GM23338 (cell line): ENCODE data around the gene HHAT. TPM values are rescaled to one million over a fixed set of nuclear protein-coding genes. Genes with fewer than 3 reads are reported as not detected.

ENCODE experiments used
- ATAC-seq: fragments of 200-7000 bp; cut with Tn5 transposase; 3 replicates; pipeline ENCODE4 v1.9.1; 2020
- DNase-seq: peaks from one replicate; pipeline ENCODE4 v3.0.0-alpha.2; 2015; ENCODE audit warnings: low spot score
- H2AFZ ChIP-seq: fragments of 200-600 bp; sonication (generic); 2 replicates; pipeline ENCODE4 v1.8.0; 2016; ENCODE audit warnings: antibody characterized with exemption, mild to moderate bottlenecking, moderate library complexity
- H3F3A ChIP-seq: fragments of 200-600 bp; sonication (generic); replicated peaks from 2 replicates; pipeline ENCODE4 v1.8.0; 2017; ENCODE audit warnings: antibody characterized with exemption, mixed run types, low read depth
- H3K27ac ChIP-seq: fragments of 200-600 bp; sonication (generic); 2 replicates; pipeline ENCODE4 v1.6.1; 2016; ENCODE audit warnings: low read depth
- H3K27me3 ChIP-seq: fragments of 200-600 bp; sonication (generic); 2 replicates; pipeline ENCODE4 v1.8.0; 2016; ENCODE audit warnings: mild to moderate bottlenecking, mixed run types, moderate library complexity; ENCODE audit not compliant: insufficient read depth
- H3K36me3 ChIP-seq: fragments of 200-600 bp; sonication (generic); 2 replicates; pipeline ENCODE4 v1.8.0; 2016; ENCODE audit warnings: mild to moderate bottlenecking; ENCODE audit not compliant: insufficient read depth
- H3K4me1 ChIP-seq: fragments of 200-600 bp; sonication (generic); 2 replicates; pipeline ENCODE4 v1.8.0; 2016; ENCODE audit warnings: mild to moderate bottlenecking, moderate library complexity; ENCODE audit not compliant: insufficient read depth
- H3K4me2 ChIP-seq: fragments of 200-600 bp; sonication (generic); 2 replicates; pipeline ENCODE4 v1.7.1; 2017; ENCODE audit warnings: mixed run types
- H3K4me3 ChIP-seq: fragments of 200-600 bp; sonication (generic); 2 replicates; pipeline ENCODE4 v1.6.1; 2016; ENCODE audit warnings: mixed run types
- H3K79me2 ChIP-seq: fragments of 200-600 bp; sonication (generic); replicated peaks from 2 replicates; pipeline ENCODE4 v1.8.0; 2017; ENCODE audit warnings: mild to moderate bottlenecking; ENCODE audit not compliant: insufficient read depth
- H3K9me2 ChIP-seq: fragments of 200-600 bp; sonication (generic); 2 replicates; pipeline ENCODE4 v1.8.0; 2017; ENCODE audit not compliant: insufficient read depth
- H4K20me1 ChIP-seq: fragments of 200-600 bp; sonication (generic); replicated peaks from 2 replicates; pipeline ENCODE4 v1.8.0; 2017; ENCODE audit warnings: mild to moderate bottlenecking; ENCODE audit not compliant: insufficient read depth
- H3K27ac Mint-ChIP-seq: 2 replicates; pipeline ENCODE4 v1.8.0; 2020; ENCODE audit warnings: inconsistent platforms, mild to moderate bottlenecking, moderate library complexity, mixed read lengths
- H3K27me3 Mint-ChIP-seq: 3 replicates; pipeline ENCODE4 v1.8.0; 2022; ENCODE audit warnings: low read depth, mild to moderate bottlenecking, moderate library complexity, mixed read lengths, inconsistent platforms; ENCODE audit not compliant: insufficient read depth, poor library complexity
- H3K36me3 Mint-ChIP-seq: 3 replicates; pipeline ENCODE4 v1.8.0; 2021; ENCODE audit warnings: low read depth, mild to moderate bottlenecking, inconsistent platforms, moderate library complexity, mixed read lengths
- H3K4me1 Mint-ChIP-seq: 3 replicates; pipeline ENCODE4 v1.8.0; 2020; ENCODE audit warnings: mild to moderate bottlenecking, inconsistent platforms, mixed read lengths
- H3K4me3 Mint-ChIP-seq: 3 replicates; pipeline ENCODE4 v1.8.0; 2021; ENCODE audit warnings: moderate library complexity, mild to moderate bottlenecking, inconsistent platforms, mixed read lengths
- H3K9me3 Mint-ChIP-seq: 3 replicates; pipeline ENCODE4 v1.8.0; 2020; ENCODE audit warnings: moderate library complexity, mild to moderate bottlenecking, inconsistent platforms, mixed read lengths
- CREB1 ChIP-seq: fragments of 250-450 bp; sonication (Bioruptor Pico); IDR thresholded peaks from 2 replicates; pipeline ENCODE4 v1.5.0; 2020; ENCODE audit warnings: low read depth, mild to moderate bottlenecking, moderate library complexity
- EZH2 ChIP-seq: fragments of 200-600 bp; sonication (generic); IDR thresholded peaks from one replicate; pipeline ENCODE4 v1.8.0; 2017; ENCODE audit warnings: antibody characterized with exemption, mild to moderate bottlenecking, low read depth; ENCODE audit not compliant: unreplicated experiment
- EZH2phosphoT487 ChIP-seq: fragments of 200-600 bp; sonication (generic); IDR thresholded peaks from one replicate; pipeline ENCODE4 v1.8.1; 2018; ENCODE audit warnings: antibody characterized with exemption; ENCODE audit not compliant: unreplicated experiment
- JUNB ChIP-seq: IDR thresholded peaks from one replicate; pipeline ENCODE4 v1.6.1; 2016; ENCODE audit warnings: antibody characterized with exemption; ENCODE audit not compliant: unreplicated experiment
- NANOG ChIP-seq: IDR thresholded peaks from 2 replicates; pipeline ENCODE4 v1.6.1; 2016; ENCODE audit warnings: antibody characterized with exemption, borderline replicate concordance
- POLR2AphosphoS5 ChIP-seq: IDR thresholded peaks from 2 replicates; pipeline ENCODE4 v1.6.1; 2016; ENCODE audit warnings: antibody characterized with exemption, low read depth
- REST ChIP-seq: IDR thresholded peaks from one replicate; pipeline ENCODE4 v1.6.1; 2018; ENCODE audit warnings: antibody characterized with exemption; ENCODE audit not compliant: unreplicated experiment
- STAT1 ChIP-seq: IDR thresholded peaks from one replicate; pipeline ENCODE4 v1.6.1; 2016; ENCODE audit warnings: antibody characterized with exemption; ENCODE audit not compliant: unreplicated experiment
- ZNF114 ChIP-seq: fragments of 250-450 bp; sonication (Bioruptor Pico); IDR thresholded peaks from 2 replicates; pipeline ENCODE4 v1.5.0; 2020; ENCODE audit warnings: mild to moderate bottlenecking, moderate library complexity
- ZNF331 ChIP-seq: fragments of 250-450 bp; sonication (Bioruptor Pico); IDR thresholded peaks from 2 replicates; pipeline ENCODE4 v1.5.0; 2020; ENCODE audit warnings: low read depth, mild to moderate bottlenecking, moderate library complexity
- polyA plus RNA-seq: library from polyadenylated mRNA; unstranded; fragments of >200 nt; fragmentation: Nextera tagmentation; extraction: Ambion mirVana; gene quantifications from 2 replicates; pipeline ENCODE4 v1.2.1, GENCODE V29; 2016
- total RNA-seq: library from RNA; depleted of rRNA; stranded (reverse); fragments of >200 nt; shearing (Covaris generic); gene quantifications from 2 replicates; pipeline ENCODE4 v1.2.3, GENCODE V29; 2014
- TF ChIP-seq, protein P1 (sequence below), 2 experiments: fragments of 200-600 bp in 1 of 2; sonication (generic) in 1 of 2; conservative IDR thresholded peaks; 2 replicates each; pipeline versions ENCODE4 v1.5.1 to v1.6.1; 2016 to 2017; ENCODE audit warnings: antibody characterized with exemption in 2 of 2, low read depth in 2 of 2, mild to moderate bottlenecking in 2 of 2, moderate library complexity in 1 of 2
- TF ChIP-seq, protein P2 (sequence below): IDR thresholded peaks from 2 replicates; pipeline ENCODE4 v1.6.1; 2016; ENCODE audit warnings: antibody characterized with exemption

HHAT gene
- total and polyA plus RNA-seq, 2 experiments from 2014 or later: 0.11 to 0.66 TPM

DNA sequence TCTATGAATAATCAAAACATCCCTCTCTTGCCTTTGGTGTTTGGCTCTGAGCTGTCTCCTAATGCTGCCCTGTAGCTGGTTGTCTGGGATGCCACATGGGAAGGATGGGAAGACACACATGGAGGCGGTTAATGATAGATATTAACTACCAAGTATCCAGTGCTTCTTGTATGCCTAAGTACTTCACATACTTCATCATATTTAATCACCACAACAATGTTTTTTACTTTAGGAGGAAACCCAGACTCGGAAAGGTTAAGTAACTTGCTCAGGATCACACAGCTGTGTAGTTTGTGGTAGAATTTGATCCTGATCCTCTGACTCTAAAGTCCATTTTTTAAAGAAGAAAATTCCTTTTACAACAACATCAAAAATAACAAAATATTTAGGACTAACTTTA, 88.0 kb downstream of the HHAT start:
- Histone ChIP-seq H4K20me1 (no peaks in the 10 kb centered on the region), H3K36me3 (no peaks in the 10 kb centered on the region), H3K27ac (no peak overlapping the region), H3K9me2 (no peaks in the 10 kb centered on the region), H3K27me3 (no peaks in the 10 kb centered on the region), H3K79me2 (no peaks in the 10 kb centered on the region), H3F3A (no peaks in the 10 kb centered on the region), H2AFZ (no peak overlapping the region), H3K4me1 (peaks cover 14% of the 10 kb centered on the region), H3K4me2 (no peak overlapping the region), H3K4me3 (no peak overlapping the region)
- ATAC-seq (no peak), DNase-seq (no peak)
- Mint-ChIP-seq H3K9me3 (peaks cover 9% of the 10 kb centered on the region; the same call in 2 of the 3 replicates), H3K27ac (no peak overlapping the region), H3K36me3 (no peaks in the 10 kb centered on the region), H3K4me1 (peaks cover 17% of the 10 kb centered on the region), H3K4me3 (no peak overlapping the region), H3K27me3 (no peaks in the 10 kb centered on the region)
- TF ChIP-seq EZH2: no peak

- Mint-ChIP-seq H3K9me3 (peaks cover 9% of the 10 kb centered on the region; the same call in 2 of the 3 replicates), H3K4me3 (no peak overlapping the region), H3K36me3 (no peaks in the 10 kb centered on the region), H3K4me1 (peaks cover 17% of the 10 kb centered on the region), H3K27me3 (no peaks in the 10 kb centered on the region), H3K27ac (no peak overlapping the region)
- Histone ChIP-seq H3K27me3 (no peaks in the 10 kb centered on the region), H3K27ac (no peak overlapping the region), H3K4me1 (peaks cover 14% of the 10 kb centered on the region), H3K4me3 (no peak overlapping the region), H3F3A (no peaks in the 10 kb centered on the region), H2AFZ (no peak overlapping the region), H3K4me2 (no peak overlapping the region), H3K36me3 (no peaks in the 10 kb centered on the region), H4K20me1 (no peaks in the 10 kb centered on the region), H3K9me2 (no peaks in the 10 kb centered on the region), H3K79me2 (no peaks in the 10 kb centered on the region)
- DNase-seq (no peak), ATAC-seq (no peak)
- TF ChIP-seq NANOG (no peak), STAT1 (no peak), REST (no peak), EZH2phosphoT487 (no peak), CREB1 (CRISPR knock-in tag) (no peak), ZNF331 (no peak), POLR2AphosphoS5 (no peak), JUNB (no peak), ZNF114 (CRISPR knock-in tag) (no peak)
- TF ChIP-seq, protein P1, sequence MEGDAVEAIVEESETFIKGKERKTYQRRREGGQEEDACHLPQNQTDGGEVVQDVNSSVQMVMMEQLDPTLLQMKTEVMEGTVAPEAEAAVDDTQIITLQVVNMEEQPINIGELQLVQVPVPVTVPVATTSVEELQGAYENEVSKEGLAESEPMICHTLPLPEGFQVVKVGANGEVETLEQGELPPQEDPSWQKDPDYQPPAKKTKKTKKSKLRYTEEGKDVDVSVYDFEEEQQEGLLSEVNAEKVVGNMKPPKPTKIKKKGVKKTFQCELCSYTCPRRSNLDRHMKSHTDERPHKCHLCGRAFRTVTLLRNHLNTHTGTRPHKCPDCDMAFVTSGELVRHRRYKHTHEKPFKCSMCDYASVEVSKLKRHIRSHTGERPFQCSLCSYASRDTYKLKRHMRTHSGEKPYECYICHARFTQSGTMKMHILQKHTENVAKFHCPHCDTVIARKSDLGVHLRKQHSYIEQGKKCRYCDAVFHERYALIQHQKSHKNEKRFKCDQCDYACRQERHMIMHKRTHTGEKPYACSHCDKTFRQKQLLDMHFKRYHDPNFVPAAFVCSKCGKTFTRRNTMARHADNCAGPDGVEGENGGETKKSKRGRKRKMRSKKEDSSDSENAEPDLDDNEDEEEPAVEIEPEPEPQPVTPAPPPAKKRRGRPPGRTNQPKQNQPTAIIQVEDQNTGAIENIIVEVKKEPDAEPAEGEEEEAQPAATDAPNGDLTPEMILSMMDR (conservative IDR thresholded peaks at IDR 0.05; ENCODE audit: low read depth in 2 of 2): no peak
- TF ChIP-seq, protein P2, sequence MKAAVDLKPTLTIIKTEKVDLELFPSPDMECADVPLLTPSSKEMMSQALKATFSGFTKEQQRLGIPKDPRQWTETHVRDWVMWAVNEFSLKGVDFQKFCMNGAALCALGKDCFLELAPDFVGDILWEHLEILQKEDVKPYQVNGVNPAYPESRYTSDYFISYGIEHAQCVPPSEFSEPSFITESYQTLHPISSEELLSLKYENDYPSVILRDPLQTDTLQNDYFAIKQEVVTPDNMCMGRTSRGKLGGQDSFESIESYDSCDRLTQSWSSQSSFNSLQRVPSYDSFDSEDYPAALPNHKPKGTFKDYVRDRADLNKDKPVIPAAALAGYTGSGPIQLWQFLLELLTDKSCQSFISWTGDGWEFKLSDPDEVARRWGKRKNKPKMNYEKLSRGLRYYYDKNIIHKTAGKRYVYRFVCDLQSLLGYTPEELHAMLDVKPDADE: no peak
Observed at GRCh38 chr1:210417881-210418280, 89.2 kb downstream of the HHAT start.
